NB4 (cell line): ENCODE results near the gene PRDX6.
A peak's percentile ranks its signal among the peaks of the same experiment; 100 is the strongest.

Source experiments
- DNase-seq: peaks from one replicate; pipeline ENCODE4 v3.0.0; 2010; ENCODE audit warnings: low read depth
- H3K4me3 ChIP-seq: one replicate; pipeline ENCODE4 v1.5.1; 2011; ENCODE audit warnings: mild to moderate bottlenecking, low read depth, low read length, moderate library complexity
- MAX ChIP-seq: IDR thresholded peaks from 2 replicates; pipeline ENCODE4 v1.6.1; 2011; ENCODE audit warnings: low read depth, low read length
- MYC ChIP-seq: IDR thresholded peaks from 2 replicates; pipeline ENCODE4 v1.6.1; 2011; ENCODE audit warnings: low read depth, low read length
- POLR2A ChIP-seq: IDR thresholded peaks from 2 replicates; pipeline ENCODE4 v1.6.1; 2011; ENCODE audit warnings: mild to moderate bottlenecking; ENCODE audit not compliant: insufficient read length; ENCODE audit errors: extremely low read depth
- TF ChIP-seq, protein P1 (sequence below): IDR thresholded peaks from one replicate; pipeline ENCODE4 v1.5.1; 2012; ENCODE audit warnings: low read depth, low read length

PRDX6 gene

DNA sequence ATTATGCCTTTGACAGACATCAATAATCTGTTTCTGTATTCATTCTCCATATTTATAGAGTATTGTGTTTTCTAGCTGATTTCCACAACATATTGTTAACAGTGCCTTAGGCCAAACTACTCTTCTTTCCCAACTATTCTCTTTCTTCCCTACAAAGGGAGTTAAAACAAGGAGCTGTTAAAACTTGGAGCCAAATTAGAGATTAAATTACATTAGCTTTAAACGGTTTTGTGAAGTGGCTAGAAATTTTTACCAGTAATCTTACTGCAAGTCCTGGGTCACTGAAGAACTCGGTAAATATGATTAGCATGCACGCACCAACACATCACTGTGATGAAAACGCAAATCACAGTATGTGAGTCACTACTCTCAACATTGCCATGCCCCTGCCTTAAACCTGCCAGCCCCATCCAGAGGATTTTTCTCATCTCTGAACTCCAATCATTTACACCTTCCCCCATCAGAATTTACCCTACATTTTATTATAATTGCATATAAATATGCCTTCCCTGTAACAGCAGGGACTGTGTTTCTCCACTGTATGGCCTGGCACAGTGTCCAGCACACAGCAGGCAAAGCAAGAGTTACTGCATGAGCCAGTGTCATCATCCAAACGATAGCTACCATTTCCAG lies 1.5 kb upstream of the PRDX6 start:
- no peak for TF ChIP-seq MYC
- no peak for TF ChIP-seq MAX
- TF ChIP-seq POLR2A: no peak
- TF ChIP-seq, protein P1, sequence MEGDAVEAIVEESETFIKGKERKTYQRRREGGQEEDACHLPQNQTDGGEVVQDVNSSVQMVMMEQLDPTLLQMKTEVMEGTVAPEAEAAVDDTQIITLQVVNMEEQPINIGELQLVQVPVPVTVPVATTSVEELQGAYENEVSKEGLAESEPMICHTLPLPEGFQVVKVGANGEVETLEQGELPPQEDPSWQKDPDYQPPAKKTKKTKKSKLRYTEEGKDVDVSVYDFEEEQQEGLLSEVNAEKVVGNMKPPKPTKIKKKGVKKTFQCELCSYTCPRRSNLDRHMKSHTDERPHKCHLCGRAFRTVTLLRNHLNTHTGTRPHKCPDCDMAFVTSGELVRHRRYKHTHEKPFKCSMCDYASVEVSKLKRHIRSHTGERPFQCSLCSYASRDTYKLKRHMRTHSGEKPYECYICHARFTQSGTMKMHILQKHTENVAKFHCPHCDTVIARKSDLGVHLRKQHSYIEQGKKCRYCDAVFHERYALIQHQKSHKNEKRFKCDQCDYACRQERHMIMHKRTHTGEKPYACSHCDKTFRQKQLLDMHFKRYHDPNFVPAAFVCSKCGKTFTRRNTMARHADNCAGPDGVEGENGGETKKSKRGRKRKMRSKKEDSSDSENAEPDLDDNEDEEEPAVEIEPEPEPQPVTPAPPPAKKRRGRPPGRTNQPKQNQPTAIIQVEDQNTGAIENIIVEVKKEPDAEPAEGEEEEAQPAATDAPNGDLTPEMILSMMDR: no peak
- DNase-seq: peak; percentile 19
- H3K4me3 ChIP-seq: peak overlapping the region; percentile 61

DNA sequence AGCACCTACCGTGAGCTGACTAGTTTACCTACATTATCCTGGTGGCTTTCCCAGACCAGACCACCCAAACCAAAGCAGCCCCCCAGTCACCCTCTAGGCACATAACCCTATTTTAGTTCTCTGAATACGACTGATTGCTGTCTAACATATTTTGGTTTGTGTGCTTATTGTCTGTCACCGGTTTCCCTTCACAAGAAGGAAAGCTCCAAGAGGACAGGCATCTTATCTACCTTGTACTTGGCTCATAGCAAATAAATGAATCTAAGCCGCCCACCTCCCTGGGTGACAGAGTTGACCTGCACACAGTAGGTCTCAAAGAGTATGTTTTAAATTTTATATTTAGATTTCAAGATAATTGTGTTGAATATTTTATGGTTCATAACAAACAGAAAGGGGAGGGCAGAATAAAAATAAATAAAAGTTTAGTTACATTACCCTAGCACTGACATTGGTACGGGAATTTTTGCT lies 904 bp upstream of the PRDX6 start:
- no peak for TF ChIP-seq MYC
- no peak for TF ChIP-seq MAX
- TF ChIP-seq POLR2A: no peak
- TF ChIP-seq, protein P1: no peak
- no peak for DNase-seq
- peak overlapping the region; percentile 61 for H3K4me3 ChIP-seq

GRCh38 chr1:173476665-173477285 lies 360 bp upstream of the PRDX6 start:
- H3K4me3 ChIP-seq: peak overlapping the region; percentile 61
- TF ChIP-seq, protein P1: no peak
- TF ChIP-seq POLR2A: no peak
- TF ChIP-seq MYC: no peak; the same call in 1 of the 2 replicates
- TF ChIP-seq MAX: peak; percentile 95
- peak; percentile 91 for DNase-seq

DNA sequence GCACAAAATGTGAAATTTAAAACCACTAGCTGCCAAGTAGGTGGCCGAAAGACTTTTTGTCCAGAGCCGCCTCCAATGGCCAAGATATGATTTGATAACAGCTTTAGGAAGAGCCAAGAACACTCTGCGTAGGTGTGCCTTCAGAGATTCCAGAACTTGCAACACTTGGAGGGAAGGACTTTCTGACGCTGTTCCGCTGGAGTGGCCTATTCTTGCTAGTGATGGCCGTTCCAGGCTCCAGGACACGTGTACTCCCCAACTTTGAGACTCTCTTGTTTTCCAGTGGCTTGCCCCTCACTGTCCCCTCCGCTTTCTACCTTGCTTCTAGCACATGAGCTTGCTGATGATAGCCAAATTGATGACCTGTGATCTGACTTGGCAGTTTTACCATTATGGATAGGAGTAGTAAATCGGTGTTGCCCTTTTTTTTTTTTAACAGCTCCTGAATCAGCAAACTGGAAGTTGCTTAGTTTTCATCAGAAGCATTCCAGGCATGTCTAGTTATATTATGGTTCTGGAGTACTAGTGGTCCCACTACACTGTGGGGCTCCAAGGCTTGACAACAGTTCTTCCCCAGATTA lies 1.0 kb downstream of the PRDX6 start:
- peak; percentile 85 for TF ChIP-seq MAX
- TF ChIP-seq, protein P1: no peak
- no peak for TF ChIP-seq POLR2A
- peak; percentile 36; the same call in 1 of the 2 replicates for TF ChIP-seq MYC
- H3K4me3 ChIP-seq: peak overlapping the region; percentile 87
- peak; percentile 48 for DNase-seq

GRCh38 chr1:173479649-173480048 lies 2.5 kb downstream of the PRDX6 start:
- TF ChIP-seq POLR2A (no peak), MAX (no peak), MYC (no peak)
- TF ChIP-seq, protein P1: no peak
- peak overlapping the region; percentile 87 for H3K4me3 ChIP-seq
- DNase-seq: no peak
